Suprapubic skin (tissue), 3 donors: Measurements from ENCODE around the gene DNAH9.

Experiments used
- CTCF ChIP-seq, 2 donors: fragments of 200-600 bp in 1 of 2; fragments of 450-650 bp in 1 of 2; sonication (generic) in 1 of 2; IDR thresholded peaks; one replicate each; pipeline ENCODE4 v1.5.1; 2016 to 2019; ENCODE audit warnings: antibody characterized with exemption in 2 of 2, mild to moderate bottlenecking in 1 of 2, moderate library complexity in 1 of 2
- POLR2A ChIP-seq, 2 donors: fragments of 450-650 bp; IDR thresholded peaks; one replicate each; pipeline ENCODE4 v1.6.1; 2017; ENCODE audit warnings: antibody characterized with exemption in 2 of 2, mild to moderate bottlenecking in 2 of 2, moderate library complexity in 2 of 2

DNA sequence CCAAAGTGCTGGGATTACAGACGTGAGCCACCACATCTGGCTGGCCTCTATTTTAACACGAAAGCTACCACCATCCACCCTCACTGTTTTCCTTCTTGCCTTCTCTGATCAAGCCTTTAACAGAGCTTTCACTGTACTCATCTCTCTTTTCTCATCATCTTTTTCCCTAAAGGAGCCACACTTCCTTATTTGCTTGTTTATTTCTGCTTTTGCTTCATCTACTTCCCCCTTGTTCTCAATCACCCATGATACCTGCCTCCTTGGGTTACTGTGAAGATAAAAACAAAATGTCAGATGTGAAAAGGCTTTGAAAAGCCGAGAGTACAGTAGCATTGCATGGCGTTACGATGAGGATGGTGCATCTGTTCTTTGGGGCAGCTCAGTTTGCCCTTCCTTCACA lies 319.1 kb downstream of the DNAH9 start:
- TF ChIP-seq POLR2A (IDR thresholded peaks at IDR 0.05) (no peak), CTCF (IDR thresholded peaks at IDR 0.05) (no peak)
